Naive thymus-derived CD4-positive, alpha-beta T cell (primary cell): ENCODE data around the gene ITIH4. TPM values are rescaled to one million over a fixed set of nuclear protein-coding genes. Genes with fewer than 3 reads are reported as not detected.

Experiments
- ATAC-seq: fragments of 150-1000 bp; cut with Tn5 transposase; 2 replicates; pipeline ENCODE4 v1.10.0; 2021; ENCODE audit warnings: mild to moderate bottlenecking, moderate library complexity
- CTCF ChIA-PET: fragments of 350-600 bp; sonication (Branson Sonifier 250); formaldehyde crosslinking; loops from one replicate; lab custom pipeline; 2021; ENCODE audit warnings: antibody characterized with exemption; lab: Charles Lee
- POLR2A ChIA-PET: fragments of 350-600 bp; sonication (Branson Sonifier 250); formaldehyde crosslinking; loops from one replicate; lab custom pipeline; 2021; ENCODE audit warnings: antibody characterized with exemption, inconsistent platforms; lab: Charles Lee
- DNase-seq, 9 donors: peaks; one replicate each; pipeline versions ENCODE4 v3.0.0 to v3.0.0-alpha.2; 2020 to 2022; ENCODE audit warnings: mixed read lengths in 1 of 9
- H3K27ac ChIP-seq: one replicate; pipeline ENCODE4 v1.7.0; 2013; ENCODE audit warnings: mild to moderate bottlenecking, low read depth, low read length, moderate library complexity
- H3K27me3 ChIP-seq, 2 donors: one replicate each; pipeline ENCODE4 v1.7.0; 2013; ENCODE audit warnings: low read length in 2 of 2, mild to moderate bottlenecking in 2 of 2, moderate library complexity in 2 of 2; ENCODE audit not compliant: control insufficient read depth in 2 of 2, insufficient read depth in 2 of 2
- H3K36me3 ChIP-seq, 3 experiments: 1 replicate in 2 of 3; 2 replicates in 1 of 3; pipeline ENCODE4 v1.7.0; 2013; ENCODE audit warnings: low read length in 3 of 3, mild to moderate bottlenecking in 3 of 3, moderate library complexity in 1 of 3; ENCODE audit not compliant: insufficient read depth in 3 of 3, control insufficient read depth in 2 of 3
- H3K4me1 ChIP-seq, 2 donors: one replicate each; pipeline ENCODE4 v1.7.0; 2013; ENCODE audit warnings: low read length in 2 of 2, mild to moderate bottlenecking in 2 of 2, moderate library complexity in 1 of 2; ENCODE audit not compliant: control insufficient read depth in 2 of 2, insufficient read depth in 2 of 2
- H3K4me3 ChIP-seq: 2 replicates; pipeline ENCODE4 v1.7.0; 2013; ENCODE audit warnings: mild to moderate bottlenecking, low read length
- H3K9me3 ChIP-seq, 3 experiments: 1 replicate in 2 of 3; 2 replicates in 1 of 3; pipeline ENCODE4 v1.7.0; 2013; ENCODE audit warnings: low read length in 3 of 3; ENCODE audit not compliant: control insufficient read depth in 2 of 3
- H3K27ac Mint-ChIP-seq, 9 donors: one replicate each; pipeline ENCODE4 v1.8.0; 2020 to 2022; ENCODE audit warnings: mixed read lengths in 9 of 9, mild to moderate bottlenecking in 8 of 9, moderate library complexity in 5 of 9, inconsistent platforms in 2 of 9
- H3K27me3 Mint-ChIP-seq, 5 donors: one replicate each; pipeline ENCODE4 v1.8.0; 2021 to 2022; ENCODE audit warnings: mixed read lengths in 5 of 5, mild to moderate bottlenecking in 1 of 5
- H3K36me3 Mint-ChIP-seq, 5 donors: one replicate each; pipeline ENCODE4 v1.8.0; 2020 to 2022; ENCODE audit warnings: mixed read lengths in 5 of 5, mild to moderate bottlenecking in 3 of 5, inconsistent platforms in 1 of 5
- H3K4me1 Mint-ChIP-seq, 7 donors: one replicate each; pipeline ENCODE4 v1.8.0; 2020 to 2022; ENCODE audit warnings: mixed read lengths in 7 of 7, mild to moderate bottlenecking in 3 of 7, inconsistent platforms in 1 of 7
- H3K4me3 Mint-ChIP-seq, 10 donors: one replicate each; pipeline ENCODE4 v1.8.0; 2020 to 2022; ENCODE audit warnings: mild to moderate bottlenecking in 10 of 10, mixed read lengths in 10 of 10, moderate library complexity in 6 of 10, inconsistent platforms in 2 of 10
- H3K9me3 Mint-ChIP-seq, 11 donors: one replicate each; pipeline ENCODE4 v1.8.0; 2020 to 2022; ENCODE audit warnings: mixed read lengths in 11 of 11, mild to moderate bottlenecking in 4 of 11, inconsistent platforms in 1 of 11, moderate library complexity in 1 of 11
- intact Hi-C, 2 donors: fragments of 100-400 bp; cut with micrococcal nuclease; formaldehyde crosslinking; loops; one replicate each; pipeline ENCODE4 v1.15.1; 2023
- polyA plus RNA-seq, 2 donors: library from polyadenylated mRNA; unstranded; fragments of 300-500 nt; fragmentation: Illumina TruSeq; gene quantifications; one replicate each; pipeline ENCODE4 v1.2.3, GENCODE V29; 2021
- total RNA-seq, 6 experiments: library from RNA in 5 of 6; stranded (reverse) in 5 of 6; gene quantifications; 1 replicate in 5 of 6; 2 replicates in 1 of 6; pipeline ENCODE4 v1.2.3 and lab custom pipeline; 2021 to 2026

Gene ITIH4
- total and polyA plus RNA-seq, 7 experiments from 2014 or later, result 0.08 to 37.6 (median 32.3) TPM

DNA sequence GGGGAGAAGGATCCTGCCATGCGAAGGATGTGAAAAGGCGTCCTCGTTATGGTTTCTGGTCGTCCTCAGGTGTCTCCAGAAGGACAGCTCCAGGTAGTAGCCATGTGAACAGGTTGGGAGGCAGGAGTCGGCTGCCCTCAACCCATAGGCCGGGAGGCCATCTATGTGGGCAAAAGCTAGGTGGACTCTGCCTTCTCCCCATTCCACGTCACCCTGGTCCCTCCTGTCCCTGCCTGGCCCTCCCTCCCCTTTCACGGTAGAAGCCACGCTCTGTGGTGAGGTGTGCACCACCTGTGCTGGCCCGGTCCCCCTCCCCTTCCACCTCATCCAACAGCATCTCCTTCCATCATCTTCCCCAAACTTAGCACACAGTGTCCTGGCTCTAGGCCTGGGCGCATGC lies 19.5 kb downstream of the ITIH4 start:
- H3K4me3 Mint-ChIP-seq, result no peak overlapping the region
- H3K9me3 Mint-ChIP-seq, result no peaks in the 10 kb centered on the region
- intact Hi-C loops, result no loop called here
- DNase-seq, result no peak
- ChIA-PET CTCF (interaction anchor here (1.0 kb wide), 1 partner anchor 10 kb away, joined by 3 read pairs; no protein-coding TSS in a partner anchor), POLR2A (no interaction called here)
- no peak overlapping the region for H3K27ac ChIP-seq
- no peaks in the 10 kb centered on the region for H3K9me3 ChIP-seq
- H3K27me3 Mint-ChIP-seq, result no peaks in the 10 kb centered on the region
- no peak for ATAC-seq
- no peaks in the 10 kb centered on the region for H3K27me3 ChIP-seq
- H3K36me3 Mint-ChIP-seq, result no peaks in the 10 kb centered on the region
- H3K4me3 ChIP-seq, result no peak overlapping the region
- no peaks in the 10 kb centered on the region for H3K4me1 ChIP-seq
- H3K4me1 Mint-ChIP-seq, result peaks cover 5 to 9% (median 7%) of the 10 kb centered on the region in 7 donors
- H3K36me3 ChIP-seq, result no peaks in the 10 kb centered on the region
- H3K27ac Mint-ChIP-seq, result peak overlapping the region in 2 of 9 donors; percentile 19 to 62

- intact Hi-C loops, result no loop called here
- Mint-ChIP-seq H3K4me1 (peaks cover 5 to 9% (median 7%) of the 10 kb centered on the region in 7 donors), H3K9me3 (no peaks in the 10 kb centered on the region), H3K27ac (peak overlapping the region in 2 of 9 donors; percentile 33 to 36), H3K36me3 (no peaks in the 10 kb centered on the region), H3K4me3 (no peak overlapping the region), H3K27me3 (no peaks in the 10 kb centered on the region)
- Histone ChIP-seq H3K27me3 (no peaks in the 10 kb centered on the region), H3K4me3 (no peak overlapping the region), H3K27ac (no peak overlapping the region), H3K9me3 (no peaks in the 10 kb centered on the region), H3K36me3 (no peaks in the 10 kb centered on the region), H3K4me1 (no peaks in the 10 kb centered on the region)
- ATAC-seq (no peak), DNase-seq (no peak)
- ChIA-PET POLR2A (no interaction called here), CTCF (no interaction called here)
These were observed 20.7 kb downstream of the ITIH4 start for GRCh38 chr3:52809662-52810377.

- Histone ChIP-seq H3K27me3 (no peaks in the 10 kb centered on the region), H3K9me3 (no peaks in the 10 kb centered on the region), H3K27ac (no peak overlapping the region), H3K4me1 (no peaks in the 10 kb centered on the region), H3K4me3 (no peak overlapping the region), H3K36me3 (no peaks in the 10 kb centered on the region)
- no peak for DNase-seq
- H3K27me3 Mint-ChIP-seq, result no peaks in the 10 kb centered on the region
- no peaks in the 10 kb centered on the region for H3K9me3 Mint-ChIP-seq
- H3K4me3 Mint-ChIP-seq, result no peak overlapping the region
- intact Hi-C loops, result no loop called here
- peaks cover 5 to 9% (median 7%) of the 10 kb centered on the region in 7 donors for H3K4me1 Mint-ChIP-seq
- no peak overlapping the region for H3K27ac Mint-ChIP-seq
- POLR2A ChIA-PET, result no interaction called here
- CTCF ChIA-PET, result no interaction called here
- no peaks in the 10 kb centered on the region for H3K36me3 Mint-ChIP-seq
- no peak for ATAC-seq
These were observed 21.3 kb downstream of the ITIH4 start for GRCh38 chr3:52809149-52809548.

DNA sequence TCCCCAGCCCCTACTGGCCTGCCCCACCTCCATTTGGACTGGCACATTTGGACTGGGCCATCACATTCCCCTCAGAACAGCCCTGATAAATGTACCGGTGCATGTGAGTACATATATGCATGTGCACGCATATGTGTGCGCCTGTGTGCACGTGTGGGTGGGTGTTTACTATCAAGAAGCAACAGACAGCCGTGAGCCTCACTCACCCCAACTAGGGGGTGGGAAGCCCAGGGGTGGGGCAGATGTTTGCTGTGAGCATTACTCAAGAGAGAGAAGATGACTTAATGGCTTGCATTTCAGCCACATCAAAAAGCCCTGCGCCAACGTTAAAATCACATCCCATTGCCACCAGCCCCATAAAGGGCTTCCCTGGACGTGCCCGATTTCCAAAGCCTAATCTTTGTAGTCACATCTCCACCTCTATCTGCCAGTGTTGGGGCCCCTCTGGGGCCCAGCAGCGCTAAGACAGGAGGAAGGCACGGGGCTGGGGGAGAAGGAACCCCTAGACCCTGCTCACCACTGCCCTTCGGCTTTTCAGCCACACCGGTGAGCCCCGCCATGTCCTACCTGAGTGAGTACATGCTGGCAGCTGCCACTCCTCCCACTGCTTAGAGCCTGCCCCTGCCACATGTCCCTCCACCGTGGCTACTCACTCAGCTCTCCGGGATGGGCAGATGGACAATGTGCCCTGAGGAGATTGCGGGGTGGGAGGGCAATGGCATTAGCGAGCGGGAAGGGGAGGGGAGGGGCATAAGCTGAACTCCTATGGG lies 25.0 kb downstream of the ITIH4 start:
- Mint-ChIP-seq H3K4me3 (no peak overlapping the region), H3K27ac (no peak overlapping the region), H3K27me3 (no peaks in the 10 kb centered on the region), H3K9me3 (no peaks in the 10 kb centered on the region), H3K4me1 (peaks cover 3 to 9% (median 6%) of the 10 kb centered on the region in 7 donors), H3K36me3 (no peaks in the 10 kb centered on the region)
- no peak for DNase-seq
- Histone ChIP-seq H3K4me1 (no peaks in the 10 kb centered on the region), H3K36me3 (no peaks in the 10 kb centered on the region), H3K27me3 (no peaks in the 10 kb centered on the region), H3K27ac (no peak overlapping the region), H3K4me3 (no peak overlapping the region), H3K9me3 (no peaks in the 10 kb centered on the region)
- intact Hi-C loops, result no loop called here
- POLR2A ChIA-PET, result no interaction called here
- CTCF ChIA-PET, result no interaction called here
- ATAC-seq, result no peak

GRCh38 chr3:52801839-52802238 lies 28.6 kb downstream of the ITIH4 start:
- H3K36me3 ChIP-seq, result no peaks in the 10 kb centered on the region
- H3K27me3 ChIP-seq, result no peaks in the 10 kb centered on the region
- no peaks in the 10 kb centered on the region for H3K4me1 ChIP-seq
- no peak for DNase-seq
- intact Hi-C loops, result no loop called here
- H3K27me3 Mint-ChIP-seq, result peaks cover 0 to 5% (median 0%) of the 10 kb centered on the region in 5 donors
- ATAC-seq, result no peak
- H3K4me3 ChIP-seq, result no peak overlapping the region
- no peak overlapping the region for H3K27ac ChIP-seq
- ChIA-PET POLR2A (no interaction called here), CTCF (no interaction called here)
- no peak overlapping the region for H3K27ac Mint-ChIP-seq
- no peak overlapping the region for H3K4me3 Mint-ChIP-seq
- no peaks in the 10 kb centered on the region for H3K36me3 Mint-ChIP-seq
- H3K9me3 Mint-ChIP-seq, result no peaks in the 10 kb centered on the region
- H3K4me1 Mint-ChIP-seq, result peaks cover 0 to 8% (median 0%) of the 10 kb centered on the region in 7 donors
- H3K9me3 ChIP-seq, result no peaks in the 10 kb centered on the region

DNA sequence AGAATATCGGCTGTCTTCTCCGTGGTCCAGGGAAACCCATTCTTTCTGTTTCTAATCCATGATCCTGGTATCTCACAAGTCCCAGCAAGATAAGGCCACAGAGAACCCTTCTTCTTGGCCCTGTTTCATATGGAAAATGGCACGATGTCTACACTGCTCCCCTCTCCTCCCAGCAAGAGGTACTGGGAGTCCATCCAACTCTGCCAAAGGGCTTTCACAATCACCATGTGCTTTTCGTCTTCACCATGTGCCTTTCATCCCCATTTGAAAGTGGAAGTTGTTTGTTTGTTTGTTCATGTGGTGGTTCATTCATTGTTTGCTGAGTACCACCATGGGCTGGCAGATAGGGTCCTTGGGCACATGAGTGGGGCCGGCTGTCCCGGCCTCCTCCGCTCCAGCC lies 30.4 kb downstream of the ITIH4 start:
- H3K27me3 ChIP-seq, result no peaks in the 10 kb centered on the region
- ATAC-seq (no peak), DNase-seq (no peak)
- ChIA-PET POLR2A (no interaction called here), CTCF (no interaction called here)
- no peaks in the 10 kb centered on the region for H3K4me1 ChIP-seq
- no peak overlapping the region for H3K27ac ChIP-seq
- peaks cover 0 to 8% (median 0%) of the 10 kb centered on the region in 7 donors for H3K4me1 Mint-ChIP-seq
- H3K27me3 Mint-ChIP-seq, result peaks cover 0 to 5% (median 0%) of the 10 kb centered on the region in 5 donors
- no peaks in the 10 kb centered on the region for H3K36me3 ChIP-seq
- H3K27ac Mint-ChIP-seq, result no peak overlapping the region
- H3K4me3 Mint-ChIP-seq, result no peak overlapping the region
- H3K4me3 ChIP-seq, result no peak overlapping the region
- intact Hi-C loops, result no loop called here
- no peaks in the 10 kb centered on the region for H3K9me3 Mint-ChIP-seq
- no peaks in the 10 kb centered on the region for H3K9me3 ChIP-seq
- H3K36me3 Mint-ChIP-seq, result no peaks in the 10 kb centered on the region
